NCI-H2227 treated with DMSO at 0.1 percent for 48 hours (cell line): ENCODE measurements around the gene RPL34.
A peak's percentile ranks its signal among the peaks of the same experiment; 100 is the strongest.

Source experiments
- DNase-seq: peaks from one replicate; lab custom pipeline; 2025; lab: John Stamatoyannopoulos, UW

The RPL34 gene

DNA sequence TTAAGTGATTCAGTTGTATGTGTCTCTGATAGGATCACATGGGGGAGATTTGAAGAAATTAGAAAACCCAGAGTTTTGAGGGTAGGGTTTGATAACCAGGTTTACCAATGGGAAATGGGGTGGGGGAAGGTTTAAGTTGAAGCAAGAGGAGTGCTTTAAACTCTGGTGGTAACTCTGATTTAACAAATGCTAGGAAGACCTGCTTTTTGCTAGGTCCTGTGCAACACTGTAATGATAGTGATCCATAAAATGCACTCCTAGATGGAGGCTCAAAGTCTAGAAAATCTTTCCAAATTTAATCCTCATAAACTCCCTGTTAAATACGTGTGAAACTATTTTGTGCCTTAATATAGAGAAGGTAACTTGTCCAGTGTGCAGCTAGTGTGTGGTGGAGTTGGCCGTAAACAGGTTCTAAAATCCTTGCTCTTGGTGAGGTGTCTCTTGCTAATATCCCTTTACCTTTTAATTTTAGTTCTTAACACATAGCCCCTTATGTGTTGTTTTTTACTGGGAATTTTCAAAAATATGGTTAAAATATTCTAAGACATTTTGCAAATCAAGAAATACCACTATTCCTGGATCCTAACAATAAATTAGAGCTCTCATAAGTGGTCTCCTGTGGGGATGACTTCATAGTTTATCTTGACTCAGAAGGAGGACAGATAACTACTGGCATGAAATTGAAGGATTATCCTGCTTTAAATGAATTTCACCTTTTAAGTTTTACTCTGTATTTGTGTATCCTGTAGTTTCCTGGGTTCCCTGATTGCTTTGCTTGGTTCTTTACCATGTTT is 4.1 kb downstream of the RPL34 start:
- no peak for DNase-seq

DNA sequence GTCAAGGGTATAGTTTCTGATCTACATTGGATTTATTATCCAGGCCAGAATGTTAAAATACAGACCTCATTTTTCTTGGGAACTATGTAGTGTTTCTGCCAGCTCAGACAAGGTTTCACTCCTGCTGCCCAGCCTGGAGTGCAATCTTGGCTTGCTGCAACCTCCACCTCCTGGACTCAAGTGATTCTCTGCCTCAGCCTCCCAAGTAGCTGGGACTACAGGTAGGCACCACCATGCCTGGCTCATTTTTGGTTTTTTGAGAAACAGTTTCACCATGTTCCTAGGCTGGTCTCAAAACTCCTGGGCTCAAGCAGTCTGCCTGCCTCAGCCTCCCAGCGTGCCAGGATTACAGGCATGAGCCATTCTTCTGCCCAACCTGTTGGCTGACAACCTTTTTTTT is 5.7 kb downstream of the RPL34 start:
- no peak for DNase-seq

DNA sequence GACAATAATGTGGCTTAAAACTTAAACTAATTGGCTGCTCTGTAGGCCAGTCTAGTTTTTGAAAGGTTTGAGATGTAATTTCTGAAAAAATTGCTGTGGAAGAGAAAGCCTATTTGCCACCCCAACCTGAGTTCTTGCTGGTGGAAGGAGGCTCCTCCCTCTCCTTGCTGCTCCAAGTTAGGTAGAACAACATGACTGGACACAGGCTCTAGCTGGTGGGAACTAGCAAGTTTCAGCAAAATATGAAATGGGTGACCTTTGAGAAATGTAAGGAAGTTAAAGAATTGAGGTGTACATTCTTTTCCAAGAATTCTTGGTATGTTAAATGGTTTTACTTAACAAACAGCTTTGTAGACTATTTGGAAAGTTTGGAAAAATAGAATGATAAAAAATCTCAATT is 8.0 kb downstream of the RPL34 start:
- DNase-seq, result no peak

DNA sequence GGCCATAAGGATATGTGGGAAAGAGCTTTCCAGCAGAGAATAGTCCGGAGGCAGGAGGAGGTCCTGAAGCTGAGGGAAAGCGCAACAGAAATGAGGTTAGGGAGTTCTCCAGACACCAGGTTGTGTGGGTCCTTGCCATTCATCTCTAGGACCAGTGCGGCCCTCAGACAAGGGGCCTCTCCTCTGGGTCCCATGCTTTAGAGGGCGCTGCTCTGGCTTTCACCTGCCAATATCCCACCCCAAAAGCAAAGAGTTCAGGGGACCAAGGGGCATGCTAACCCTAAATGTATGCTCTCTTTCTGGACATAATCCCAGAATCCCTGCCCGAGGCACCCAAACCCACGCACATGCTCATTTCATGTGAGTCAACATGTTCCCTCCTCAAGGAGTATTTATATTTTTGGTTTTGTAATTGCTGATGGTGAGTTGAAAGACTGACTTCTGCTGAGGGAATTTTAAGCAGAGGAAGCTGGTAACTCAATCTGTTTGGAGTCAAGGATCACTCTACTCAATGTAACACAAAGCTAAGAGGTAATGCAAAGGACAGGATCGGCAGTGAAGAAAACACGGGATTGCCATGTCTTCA is 14.8 kb downstream of the RPL34 start:
- DNase-seq, result no peak

DNA sequence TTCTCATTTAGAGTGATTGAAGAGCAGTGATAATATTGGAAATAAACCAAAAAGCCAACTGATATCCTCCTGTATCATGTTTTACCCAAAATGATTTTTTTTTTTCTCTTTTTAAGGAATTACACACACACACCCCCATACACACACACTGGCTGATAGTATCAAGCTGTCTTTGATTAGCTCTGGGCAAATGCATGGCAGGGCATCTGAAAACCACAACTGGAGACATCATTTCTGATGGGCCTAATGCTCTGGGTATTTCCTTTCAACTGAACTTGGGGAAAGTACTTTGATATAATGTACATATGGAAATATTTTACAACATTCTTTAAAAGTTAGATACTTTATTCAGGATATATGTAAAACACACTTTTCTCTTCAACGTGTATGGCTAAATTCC is 15.9 kb downstream of the RPL34 start:
- DNase-seq, result no peak

DNA sequence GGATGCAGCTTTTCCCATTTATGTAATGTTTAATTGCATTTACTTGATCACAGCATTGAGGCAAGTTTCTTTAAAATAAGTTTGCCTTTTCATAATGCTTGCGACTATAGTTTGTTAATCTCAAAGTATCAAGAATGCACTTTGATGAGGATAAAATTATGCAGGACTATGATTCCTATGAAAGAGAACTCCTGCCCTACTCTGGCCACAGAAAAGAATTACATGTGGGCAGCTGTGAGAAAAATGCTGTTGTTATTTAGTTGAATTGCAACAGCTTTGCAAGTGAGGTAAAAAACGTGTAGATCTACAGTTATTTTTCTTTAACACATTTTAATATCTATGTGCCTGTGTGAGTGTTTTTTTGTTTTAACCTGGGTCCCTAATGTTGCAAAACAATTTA is 17.5 kb downstream of the RPL34 start:
- DNase-seq, result no peak

DNA sequence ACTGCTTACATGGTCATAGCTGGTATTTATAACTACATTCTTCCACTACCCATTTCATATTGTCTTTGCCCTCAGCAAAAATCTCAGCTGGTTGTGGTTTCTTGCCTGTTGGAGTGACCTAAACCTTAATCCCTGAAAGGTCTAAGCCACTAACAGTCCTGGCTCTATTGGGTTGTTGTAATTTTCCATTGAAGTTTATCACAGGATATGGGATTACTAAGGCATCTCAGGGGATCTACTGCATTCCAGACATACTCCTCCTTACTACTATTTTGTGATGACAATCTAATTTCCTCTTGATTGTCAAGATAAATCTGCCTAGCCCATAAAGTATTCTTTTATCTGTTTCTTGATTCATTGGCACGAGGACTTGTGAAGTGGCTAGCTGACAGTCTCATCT is 23.9 kb downstream of the RPL34 start:
- no peak for DNase-seq

DNA sequence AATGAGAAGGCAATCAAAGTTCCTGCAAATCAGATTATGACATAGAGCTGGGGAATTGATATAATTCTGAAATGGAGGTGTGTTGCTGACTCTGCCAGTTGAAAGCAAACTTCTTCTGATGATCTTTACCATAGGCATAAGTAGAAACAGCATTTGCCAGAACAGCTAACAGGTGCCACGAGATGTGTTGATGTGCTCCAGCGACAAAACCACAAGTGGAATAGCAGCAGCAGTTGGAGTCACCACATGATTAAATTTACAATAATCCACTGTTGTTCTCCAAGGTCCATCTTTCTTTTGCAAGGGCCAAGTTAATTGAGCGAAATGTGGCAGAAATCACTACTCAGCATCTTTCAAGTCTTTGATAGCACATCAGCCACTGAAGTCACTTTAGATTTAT is 26.3 kb downstream of the RPL34 start:
- DNase-seq, result no peak

DNA sequence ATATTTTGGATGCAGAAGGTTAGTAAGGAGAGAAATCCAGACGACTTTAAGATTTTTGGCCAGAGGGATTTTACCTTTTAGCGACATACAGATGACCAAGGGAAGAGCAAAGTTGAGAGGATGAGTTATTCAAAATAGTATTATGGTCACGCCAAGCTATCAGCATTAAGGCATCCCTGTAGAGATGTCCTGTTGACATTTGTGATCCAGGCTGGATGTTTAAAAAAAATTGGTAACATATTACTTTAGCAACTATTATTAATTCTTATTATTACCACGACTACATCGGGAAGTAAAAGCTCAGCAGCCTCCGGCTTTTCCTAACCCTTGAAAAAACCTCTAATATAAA is 29.5 kb downstream of the RPL34 start:
- DNase-seq, result no peak

DNA sequence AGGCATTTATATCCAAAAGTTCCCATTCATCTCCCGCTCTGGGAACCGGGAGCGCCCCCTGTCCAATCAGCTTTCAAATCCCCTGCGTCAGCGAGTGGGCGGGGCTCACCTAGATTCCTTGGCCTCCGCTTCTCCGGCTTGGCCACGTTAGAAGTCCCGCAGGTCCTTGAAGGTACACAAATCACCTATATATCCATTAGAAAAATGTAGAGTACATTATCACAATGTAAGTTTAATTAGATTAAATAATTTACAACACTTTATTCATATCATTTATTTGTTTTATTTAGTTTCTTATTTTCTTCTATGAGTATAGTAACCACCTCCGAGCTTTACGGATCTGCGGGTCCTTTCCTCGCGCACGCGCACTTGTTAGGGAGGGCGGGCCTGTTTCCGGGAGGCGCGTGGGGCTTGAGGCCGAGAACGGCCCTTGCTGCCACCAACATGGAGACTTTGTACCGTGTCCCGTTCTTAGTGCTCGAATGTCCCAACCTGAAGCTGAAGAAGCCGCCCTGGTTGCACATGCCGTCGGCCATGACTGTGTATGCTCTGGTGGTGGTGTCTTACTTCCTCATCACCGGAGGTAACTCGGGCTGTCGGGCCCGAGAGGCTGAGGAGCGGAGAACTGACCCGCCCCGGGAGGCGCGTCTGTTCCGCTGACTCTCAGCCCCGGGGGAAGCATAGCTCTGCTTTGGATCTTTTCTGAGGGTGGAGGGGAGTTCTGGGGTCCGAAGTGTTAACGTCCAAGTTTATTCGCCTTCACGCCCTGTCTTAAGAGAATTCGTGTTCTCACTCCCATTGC is 30.0 kb downstream of the RPL34 start, which contains the start of gene OSTC:
Gene OSTC (plus strand): TSS at position 388 of the 802 bp plus-strand sequence. CDS start 57 bp downstream, at position 445.
- peak; percentile 96 for DNase-seq

DNA sequence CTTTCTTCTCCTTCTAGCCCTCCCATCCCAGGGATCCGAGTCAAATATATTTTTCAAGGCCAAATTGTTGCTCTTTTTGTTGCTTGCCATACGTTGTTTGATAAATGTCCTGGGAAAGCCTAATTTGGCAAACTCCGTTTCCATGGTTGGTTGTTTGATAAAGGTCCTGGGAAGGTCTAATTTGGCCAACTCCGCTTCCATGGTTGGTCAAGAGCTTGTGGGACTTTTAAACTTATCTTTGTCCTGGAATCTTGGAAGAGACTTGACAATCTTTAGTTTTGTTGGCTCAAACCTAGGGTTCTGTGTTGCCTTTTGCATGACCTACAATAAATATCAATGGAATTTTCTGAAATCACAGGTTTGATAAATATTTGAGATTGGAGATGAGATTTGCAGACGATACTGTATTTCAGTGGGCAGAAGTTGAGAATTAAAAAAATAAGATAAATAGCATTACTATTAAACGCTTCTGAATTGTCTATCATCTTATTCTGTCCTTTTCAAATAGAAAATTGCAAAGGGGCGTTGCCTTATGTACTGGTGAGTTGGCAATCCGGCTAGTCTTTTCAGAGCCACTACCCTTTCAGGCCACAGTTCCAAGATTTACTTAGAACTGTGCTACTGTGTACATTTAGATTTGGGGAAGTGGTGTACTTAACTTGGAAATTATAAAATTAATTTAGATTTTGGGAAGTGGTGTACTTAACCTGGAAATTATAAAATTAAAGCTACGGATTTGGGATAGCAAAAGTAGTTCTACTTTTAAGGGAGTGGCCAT is 30.8 kb downstream of the RPL34 start:
- DNase-seq, result no peak

DNA sequence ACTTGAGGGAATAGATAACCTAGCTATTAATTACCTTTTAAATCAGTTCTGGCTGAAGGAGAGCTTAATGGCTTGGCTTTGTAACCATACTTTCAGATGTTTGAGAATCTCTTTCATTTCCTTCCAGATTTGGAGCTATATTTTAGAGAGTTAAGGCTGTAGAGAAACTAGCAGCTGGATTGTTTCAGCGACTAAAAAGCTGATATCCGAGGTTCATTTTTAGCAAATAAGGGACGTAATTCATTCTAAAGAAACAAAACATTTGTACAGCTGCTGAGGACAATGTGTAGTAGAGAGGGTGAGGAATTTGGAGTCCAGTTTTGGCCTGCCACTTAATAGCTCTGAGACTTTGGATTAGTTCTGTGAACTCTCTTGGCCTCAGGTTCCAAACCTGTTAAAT is 42.3 kb downstream of the RPL34 start:
- DNase-seq, result no peak

DNA sequence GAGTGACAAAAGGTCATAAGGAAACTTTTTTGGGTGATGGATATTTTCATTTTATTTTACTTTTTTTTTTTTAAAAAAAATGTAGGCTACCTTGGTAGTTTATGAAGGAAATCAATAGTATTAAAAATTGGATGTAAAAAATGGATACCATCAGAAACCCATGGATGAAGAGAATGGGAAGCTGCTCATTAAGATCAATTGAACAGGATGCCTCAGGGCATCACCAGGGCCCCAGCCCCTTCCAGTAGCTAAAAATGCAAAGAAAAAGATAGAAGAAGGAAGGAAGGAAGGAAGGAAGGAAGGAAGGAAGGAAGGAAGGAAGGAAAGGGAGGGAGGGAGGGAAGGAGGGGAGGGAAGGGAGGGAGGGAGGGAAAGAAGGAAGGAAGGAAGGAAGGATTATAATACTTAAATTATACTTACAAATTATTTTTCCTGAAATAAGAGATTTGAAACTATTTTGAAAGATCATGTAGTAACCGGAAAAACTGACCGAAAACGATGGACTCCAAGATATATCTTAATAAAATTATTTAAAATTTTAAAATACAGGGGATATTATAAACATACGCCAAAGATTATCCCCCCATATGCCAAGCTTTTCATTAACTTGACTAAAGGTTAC is 54.1 kb downstream of the RPL34 start:
- no peak for DNase-seq
